Tibial nerve (tissue), 4 donors: ENCODE data around the gene PEAK3. TPM values are rescaled to one million over a fixed set of nuclear protein-coding genes. Genes with fewer than 3 reads are reported as not detected.

Source experiments
- DNase-seq, 2 donors: peaks; one replicate each; pipeline ENCODE4 v3.0.0-alpha.2; 2019; ENCODE audit warnings: low spot score in 2 of 2
- H3K27ac ChIP-seq, 4 donors: fragments of 200-600 bp; sonication (generic) in 3 of 4; one replicate each; pipeline ENCODE4 v1.5.1; 2017 to 2019; ENCODE audit warnings: mild to moderate bottlenecking in 1 of 4
- H3K27me3 ChIP-seq, 2 donors: fragments of 200-600 bp; sonication (generic) in 1 of 2; one replicate each; pipeline versions ENCODE4 v1.5.1 to v1.6.0; 2017 to 2019
- H3K36me3 ChIP-seq, 3 donors: fragments of 200-600 bp; sonication (generic); one replicate each; pipeline ENCODE4 v1.5.1; 2018 to 2019
- H3K4me1 ChIP-seq, 4 donors: fragments of 200-600 bp; sonication (generic) in 3 of 4; one replicate each; pipeline ENCODE4 v1.5.1; 2017 to 2019
- H3K4me3 ChIP-seq, 4 donors: fragments of 200-600 bp; sonication (generic) in 3 of 4; one replicate each; pipeline ENCODE4 v1.5.1; 2017 to 2019; ENCODE audit warnings: mild to moderate bottlenecking in 1 of 4, moderate library complexity in 1 of 4
- H3K9me3 ChIP-seq, 4 donors: fragments of 200-600 bp; sonication (generic) in 3 of 4; one replicate each; pipeline ENCODE4 v1.5.1; 2017 to 2019
- EP300 ChIP-seq, 2 donors: sonication (generic); formaldehyde crosslinking; IDR thresholded peaks; one replicate each; pipeline ENCODE4 v1.6.1; 2017; ENCODE audit warnings: antibody characterized with exemption in 2 of 2, mild to moderate bottlenecking in 1 of 2
- POLR2A ChIP-seq, 2 donors: fragments of 450-650 bp; IDR thresholded peaks; one replicate each; pipeline ENCODE4 v1.6.1; 2017; ENCODE audit warnings: antibody characterized with exemption in 2 of 2, mild to moderate bottlenecking in 2 of 2, moderate library complexity in 2 of 2
- whole genome bisulfite sequencing, 2 donors: methylation state at CpG; one replicate each; pipeline ENCODE4 v1.1.5; 2018; 5-methylcytosine and 5-hydroxymethylcytosine counted together
- total RNA-seq, 4 donors: library from RNA; depleted of rRNA; stranded (reverse); fragments of >200 nt; gene quantifications; one replicate each; pipeline ENCODE4 v1.1.0, GENCODE V29; 2016
- TF ChIP-seq, protein P1 (sequence below), 5 experiments: fragments of 200-600 bp in 3 of 5; fragments of 450-650 bp in 2 of 5; sonication (generic) in 3 of 5; IDR thresholded peaks; one replicate each; pipeline ENCODE4 v1.5.1; 2016 to 2019; ENCODE audit warnings: antibody characterized with exemption in 5 of 5, mild to moderate bottlenecking in 3 of 5, moderate library complexity in 2 of 5

Gene PEAK3
- total RNA-seq, 4 donors from 2014 or later = 0.42 to 4.2 (median 2.2) TPM

- H3K4me3 ChIP-seq = no peak overlapping the region
- 92% methylated on average over 9 to 11 of the region's 15 CpGs for WGBS, 2 donors
Observed at GRCh38 chr19:2245273-2245672, 36.7 kb downstream of the PEAK3 start.

GRCh38 chr19:2244486-2244885, 37.5 kb downstream of the PEAK3 start:
- DNase-seq = no peak
- WGBS, 2 donors = 94 to 95% methylated on average over 16 to 17 of the region's 21 CpGs
- peaks cover 0 to under 1% of the 10 kb centered on the region in 2 donors for H3K27me3 ChIP-seq
- H3K4me3 ChIP-seq = no peak overlapping the region
- H3K9me3 ChIP-seq = no peaks in the 10 kb centered on the region
- no peak overlapping the region for H3K27ac ChIP-seq
- H3K4me1 ChIP-seq = peaks cover 0 to 50% (median 26%) of the 10 kb centered on the region in 4 donors
- TF ChIP-seq EP300 (IDR thresholded peaks at IDR 0.05) (no peak), POLR2A (IDR thresholded peaks at IDR 0.05) (no peak)
- TF ChIP-seq, protein P1, sequence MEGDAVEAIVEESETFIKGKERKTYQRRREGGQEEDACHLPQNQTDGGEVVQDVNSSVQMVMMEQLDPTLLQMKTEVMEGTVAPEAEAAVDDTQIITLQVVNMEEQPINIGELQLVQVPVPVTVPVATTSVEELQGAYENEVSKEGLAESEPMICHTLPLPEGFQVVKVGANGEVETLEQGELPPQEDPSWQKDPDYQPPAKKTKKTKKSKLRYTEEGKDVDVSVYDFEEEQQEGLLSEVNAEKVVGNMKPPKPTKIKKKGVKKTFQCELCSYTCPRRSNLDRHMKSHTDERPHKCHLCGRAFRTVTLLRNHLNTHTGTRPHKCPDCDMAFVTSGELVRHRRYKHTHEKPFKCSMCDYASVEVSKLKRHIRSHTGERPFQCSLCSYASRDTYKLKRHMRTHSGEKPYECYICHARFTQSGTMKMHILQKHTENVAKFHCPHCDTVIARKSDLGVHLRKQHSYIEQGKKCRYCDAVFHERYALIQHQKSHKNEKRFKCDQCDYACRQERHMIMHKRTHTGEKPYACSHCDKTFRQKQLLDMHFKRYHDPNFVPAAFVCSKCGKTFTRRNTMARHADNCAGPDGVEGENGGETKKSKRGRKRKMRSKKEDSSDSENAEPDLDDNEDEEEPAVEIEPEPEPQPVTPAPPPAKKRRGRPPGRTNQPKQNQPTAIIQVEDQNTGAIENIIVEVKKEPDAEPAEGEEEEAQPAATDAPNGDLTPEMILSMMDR (IDR thresholded peaks at IDR 0.05) = no peak
- H3K36me3 ChIP-seq = peaks cover 10 to 68% (median 39%) of the 10 kb centered on the region in 3 donors

More at GRCh38 chr19:2245273-2245672, 36.7 kb downstream of the PEAK3 start:
- Histone ChIP-seq H3K4me1 (peaks cover 0 to 49% (median 19%) of the 10 kb centered on the region in 4 donors), H3K27ac (no peak overlapping the region), H3K27me3 (peaks cover 0 to 9% of the 10 kb centered on the region in 2 donors), H3K9me3 (no peaks in the 10 kb centered on the region), H3K36me3 (peaks cover 10 to 69% (median 39%) of the 10 kb centered on the region in 3 donors)
- TF ChIP-seq EP300 (IDR thresholded peaks at IDR 0.05) (no peak), POLR2A (IDR thresholded peaks at IDR 0.05) (no peak)
- TF ChIP-seq, protein P1 (IDR thresholded peaks at IDR 0.05) = no peak
- no peak for DNase-seq

DNA sequence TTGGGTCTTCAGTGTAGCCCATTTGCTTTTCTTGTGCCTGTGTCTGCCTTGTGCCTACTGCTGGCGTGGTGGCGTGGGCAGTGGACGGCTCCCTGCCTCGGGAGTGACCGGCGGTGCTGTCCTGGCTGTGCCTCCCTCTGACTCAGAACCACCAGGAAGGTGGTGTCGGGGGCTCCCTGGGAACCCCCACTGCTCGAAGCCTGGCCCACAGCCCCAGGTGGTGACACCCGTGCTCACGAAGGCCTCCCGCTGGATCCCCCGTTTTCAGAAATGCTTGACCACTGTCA, 37.9 kb downstream of the PEAK3 start:
- Histone ChIP-seq H3K27me3 (no peaks in the 10 kb centered on the region), H3K36me3 (peaks cover 10 to 64% (median 39%) of the 10 kb centered on the region in 3 donors), H3K9me3 (no peaks in the 10 kb centered on the region), H3K27ac (no peak overlapping the region), H3K4me1 (peaks cover 0 to 54% (median 30%) of the 10 kb centered on the region in 4 donors), H3K4me3 (no peak overlapping the region)
- TF ChIP-seq, protein P1 (IDR thresholded peaks at IDR 0.05) = no peak
- TF ChIP-seq EP300 (IDR thresholded peaks at IDR 0.05) (no peak), POLR2A (IDR thresholded peaks at IDR 0.05) (no peak)
- no peak for DNase-seq
- WGBS, 2 donors = 93 to 98% methylated on average over 7 to 12 of the region's 12 CpGs

DNA sequence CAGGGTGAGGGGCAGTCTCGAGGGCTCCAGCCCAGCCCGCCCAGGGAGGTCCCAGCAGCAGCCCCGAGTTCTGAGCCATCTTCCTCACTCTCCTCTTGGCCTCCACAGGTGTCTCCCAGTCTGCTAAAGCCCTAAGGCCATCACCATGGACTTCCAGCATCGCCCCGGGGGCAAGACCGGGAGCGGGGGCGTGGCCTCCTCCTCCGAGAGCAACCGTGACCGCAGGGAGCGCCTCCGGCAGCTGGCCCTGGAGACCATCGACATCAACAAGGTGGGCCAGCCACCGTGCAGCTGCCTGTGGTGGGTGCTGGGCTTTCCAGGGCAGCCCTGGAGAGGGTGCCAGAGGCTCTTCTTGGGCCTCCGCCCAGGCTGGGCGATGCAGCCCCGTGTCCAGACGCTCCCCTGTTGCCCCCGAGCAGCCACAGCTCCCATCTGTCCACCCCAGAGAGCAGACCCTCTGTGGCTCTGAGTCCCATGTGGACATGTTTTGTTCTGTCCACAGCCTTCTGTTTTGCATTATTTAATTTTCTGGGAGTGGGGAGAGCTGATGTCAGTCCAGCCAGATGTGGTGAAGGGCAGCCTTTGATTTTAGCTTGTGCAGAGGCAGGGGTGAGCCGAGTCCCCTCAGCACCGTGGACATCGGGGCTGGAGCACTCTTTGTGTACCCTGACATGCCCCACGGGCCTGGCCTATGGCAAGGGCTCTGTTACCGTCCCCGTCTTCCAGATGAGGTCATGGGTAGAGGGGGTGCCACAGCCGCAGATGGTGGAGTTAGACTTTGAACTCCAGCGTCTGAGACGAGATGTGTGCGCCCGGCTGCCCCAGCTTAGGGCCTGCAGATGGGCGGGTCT, 38.5 kb downstream of the PEAK3 start:
- Histone ChIP-seq H3K27me3 (no peaks in the 10 kb centered on the region), H3K4me1 (peaks cover 0 to 60% (median 36%) of the 10 kb centered on the region in 4 donors), H3K27ac (peak overlapping the region in 2 of 4 donors; percentile 16 to 80), H3K4me3 (no peak overlapping the region), H3K9me3 (no peaks in the 10 kb centered on the region), H3K36me3 (peaks cover 10 to 58% (median 39%) of the 10 kb centered on the region in 3 donors)
- TF ChIP-seq EP300 (IDR thresholded peaks at IDR 0.05) = no peak
- TF ChIP-seq, protein P1 (IDR thresholded peaks at IDR 0.05) = no peak
- no peak for TF ChIP-seq POLR2A (IDR thresholded peaks at IDR 0.05)
- no peak for DNase-seq
- 77% methylated on average over 24 to 31 of the region's 32 CpGs for WGBS, 2 donors

DNA sequence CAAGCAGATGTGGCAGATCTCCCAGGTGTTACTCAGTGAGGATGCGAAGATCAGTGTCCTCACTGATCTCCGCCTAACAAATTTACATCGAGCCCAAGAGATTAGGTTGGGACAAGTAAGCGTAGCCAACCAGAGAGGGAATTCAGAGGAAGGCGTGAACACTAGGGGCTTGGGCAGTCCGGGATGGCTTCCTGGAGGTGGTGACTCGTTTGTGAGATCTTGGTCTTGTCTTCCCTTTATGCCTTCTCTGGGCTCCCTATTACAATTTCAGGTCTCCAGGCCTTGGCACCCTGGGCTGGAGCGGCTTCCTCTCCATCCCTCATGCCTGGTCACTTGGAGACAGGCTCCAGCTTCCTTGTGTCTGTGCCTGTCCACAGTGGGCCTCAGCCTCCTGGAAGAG, 39.2 kb downstream of the PEAK3 start:
- Histone ChIP-seq H3K9me3 (no peaks in the 10 kb centered on the region), H3K36me3 (peaks cover 10 to 52% (median 37%) of the 10 kb centered on the region in 3 donors), H3K4me3 (no peak overlapping the region), H3K4me1 (peaks cover 0 to 67% (median 43%) of the 10 kb centered on the region in 4 donors), H3K27me3 (no peaks in the 10 kb centered on the region), H3K27ac (peak overlapping the region in 2 of 4 donors; percentile 80 to 90)
- no peak for DNase-seq
- WGBS, 2 donors = 88 to 92% methylated on average over 8 of the region's 8 CpGs
- TF ChIP-seq, protein P1 (IDR thresholded peaks at IDR 0.05) = no peak
- TF ChIP-seq EP300 (IDR thresholded peaks at IDR 0.05) (no peak), POLR2A (IDR thresholded peaks at IDR 0.05) (no peak)
